Suppressor macrophage treated with lipopolysaccharide for 1 hour (primary cell): ENCODE results near the gene ATE1.
"Not testable (repeated sequence)": the region's sequence is repeated elsewhere in the genome, so short reads cannot be mapped to it uniquely, and the experiment has no call there.

Source experiments
- DNase-seq, 3 donors: peaks; one replicate each; pipeline ENCODE4 v3.0.0-alpha.2; 2020 to 2022

Gene ATE1

DNA sequence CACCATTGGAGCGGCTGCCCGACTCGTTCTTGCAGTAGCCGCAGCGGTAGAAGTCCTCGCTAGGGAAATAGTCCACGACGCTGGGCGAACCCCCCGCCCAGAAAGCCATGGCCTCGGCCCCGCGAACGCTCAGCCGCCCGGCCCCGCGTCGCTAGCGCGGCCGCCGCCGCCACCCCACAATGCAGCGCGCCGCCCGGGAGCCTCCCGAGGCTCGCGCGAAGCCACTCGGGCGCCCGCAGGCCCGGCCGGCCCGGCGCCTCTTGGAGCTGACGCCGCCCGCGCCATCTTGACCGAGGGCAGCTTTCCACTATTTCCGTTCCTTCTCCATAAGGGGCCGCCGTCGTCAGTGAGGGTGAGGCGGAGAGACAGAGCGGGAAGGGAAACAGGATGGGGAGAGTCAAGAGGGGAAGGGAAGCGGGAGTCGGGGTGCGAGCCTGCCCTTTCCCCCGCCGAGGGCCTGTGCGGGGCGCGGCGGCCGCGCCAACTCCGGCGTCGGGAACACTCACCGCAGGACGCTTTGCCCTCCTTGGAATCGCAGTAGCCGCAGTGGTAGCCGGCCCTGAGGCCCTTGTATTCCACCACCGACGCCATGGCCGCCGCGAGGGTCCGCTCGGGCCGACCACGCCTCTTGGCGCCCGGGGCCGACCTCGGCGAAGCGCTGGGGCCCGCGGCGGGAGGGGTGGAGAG lies at the start of gene ATE1:
ATE1 (minus strand) TSS at position 191 of the 687 bp plus-strand sequence; CDS start at position 109, 82 bp downstream.
- peak; percentile 94 to 98 (median 97) for DNase-seq

DNA sequence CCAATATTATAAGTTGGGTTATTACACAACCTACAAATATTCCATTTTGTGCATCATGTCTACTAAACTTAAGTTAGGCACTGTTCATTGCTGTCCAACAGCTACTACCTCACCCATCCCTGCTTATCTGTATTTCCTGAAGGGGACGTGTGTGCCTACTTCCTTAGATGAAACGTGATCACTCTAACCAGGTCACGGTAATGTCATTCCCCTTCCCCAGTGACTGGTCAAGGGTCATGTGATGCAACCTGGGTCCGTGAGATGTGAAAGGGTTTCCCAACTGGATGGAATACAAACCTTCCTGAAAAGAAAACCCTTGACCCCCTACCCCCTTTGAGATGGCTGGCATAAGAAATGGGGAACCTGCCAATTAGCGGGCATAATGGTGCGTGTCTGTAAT lies 48.8 kb upstream of the ATE1 start:
- no peak for DNase-seq

DNA sequence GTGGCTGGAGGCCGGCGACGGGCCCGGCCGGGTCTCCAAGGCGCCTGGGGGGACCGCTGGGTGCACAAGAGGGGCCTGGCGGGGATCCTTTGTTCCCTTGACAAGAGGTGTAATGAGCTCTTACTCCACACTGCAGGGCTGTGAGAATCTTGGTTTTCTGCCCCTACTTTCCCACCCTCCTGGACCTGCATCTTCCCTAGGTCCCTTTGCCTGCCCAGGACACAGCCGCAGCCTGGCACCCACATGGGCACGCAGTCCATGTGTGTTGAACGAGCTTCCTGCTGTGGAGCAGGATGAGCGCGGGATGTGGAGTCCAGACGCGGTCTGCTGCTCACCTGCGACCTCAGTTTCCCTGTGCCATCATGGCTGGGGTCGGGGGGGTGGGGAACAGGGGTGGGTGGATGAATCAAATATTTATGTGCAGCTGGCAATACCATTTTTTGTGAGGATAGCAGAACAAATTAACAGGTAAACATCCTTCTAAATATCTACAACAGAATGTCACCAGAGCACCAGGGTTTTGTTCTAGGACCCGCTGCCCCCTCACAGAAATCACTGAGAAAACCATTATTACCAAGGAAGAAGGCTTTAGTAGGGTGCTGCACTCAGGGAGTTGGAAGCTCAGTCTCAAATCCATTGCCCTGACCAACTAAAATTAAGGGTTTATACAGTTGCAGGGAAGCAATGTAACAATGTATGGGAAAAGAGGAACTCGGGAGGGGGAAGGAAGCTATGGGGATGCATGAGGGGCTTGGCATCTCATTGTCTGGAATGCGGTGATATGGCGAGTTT lies 47.7 kb upstream of the ATE1 start:
- DNase-seq = no peak

DNA sequence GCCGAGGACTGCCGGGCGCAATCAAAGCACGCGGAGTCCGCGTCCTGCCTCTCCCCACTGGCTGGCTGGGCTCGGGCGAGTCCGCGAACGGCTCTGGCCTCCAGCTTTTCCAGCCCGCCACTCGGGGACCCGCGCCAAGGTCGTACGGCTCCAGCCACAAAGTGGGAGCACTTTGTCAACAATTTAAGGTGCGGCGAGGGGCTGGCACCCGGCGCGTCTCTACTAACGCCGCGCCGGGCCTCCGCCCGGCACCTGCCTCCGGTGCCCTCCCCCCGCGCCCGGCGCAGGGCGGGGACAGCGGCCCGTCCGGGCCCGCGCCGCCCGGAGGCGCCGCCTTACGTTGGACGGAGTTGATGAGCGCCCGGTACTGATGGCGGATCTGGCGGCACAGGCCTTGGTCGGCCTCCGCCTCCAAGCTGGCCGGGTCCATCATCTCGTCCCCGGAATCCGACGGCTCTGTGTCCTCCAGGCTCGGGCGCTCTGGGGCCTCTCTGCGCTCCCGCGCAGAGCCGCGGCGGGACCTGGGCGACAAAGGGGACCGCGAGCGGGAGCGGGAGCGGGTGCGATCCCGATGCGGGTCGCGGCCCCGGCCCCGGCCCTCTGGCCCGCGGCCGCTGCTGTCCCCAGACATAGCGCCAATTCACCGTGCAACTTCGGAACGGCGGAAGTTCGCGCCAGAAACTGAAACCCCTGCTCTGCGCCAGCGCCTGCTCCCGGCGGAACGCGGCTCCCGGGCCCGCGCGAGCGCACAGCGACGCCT lies 46.9 kb upstream of the ATE1 start, which contains the start of gene NSMCE4A:
NSMCE4A (minus strand) TSS at position 683 of the 760 bp plus-strand sequence; CDS start at position 631, 52 bp downstream.
- DNase-seq = peak; percentile 84 to 92 (median 87)

DNA sequence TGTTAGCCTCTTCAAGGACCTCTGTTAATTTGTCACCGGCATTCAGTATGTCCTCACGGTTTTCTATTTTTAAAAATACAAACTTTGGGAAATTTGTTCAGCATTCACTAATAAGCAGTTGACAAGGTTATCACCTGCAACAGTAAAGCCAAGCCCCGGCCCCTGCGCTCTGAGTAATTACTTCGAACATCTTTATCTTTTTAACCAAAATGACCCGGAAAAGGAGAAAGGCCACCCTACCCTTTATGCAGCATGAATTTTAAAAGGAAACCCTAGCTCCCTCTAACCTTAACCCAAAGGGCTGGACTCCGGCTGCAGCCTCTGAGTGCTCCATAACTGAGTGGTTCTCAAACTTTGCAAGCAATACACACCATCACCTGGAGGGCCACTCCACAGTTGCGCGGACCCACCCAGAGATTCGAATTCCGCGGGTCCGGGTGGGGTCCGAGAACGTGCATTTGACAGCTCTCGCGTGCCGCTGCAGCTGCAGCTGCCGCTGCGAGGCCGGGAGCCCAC lies 46.2 kb upstream of the ATE1 start:
- no peak for DNase-seq

DNA sequence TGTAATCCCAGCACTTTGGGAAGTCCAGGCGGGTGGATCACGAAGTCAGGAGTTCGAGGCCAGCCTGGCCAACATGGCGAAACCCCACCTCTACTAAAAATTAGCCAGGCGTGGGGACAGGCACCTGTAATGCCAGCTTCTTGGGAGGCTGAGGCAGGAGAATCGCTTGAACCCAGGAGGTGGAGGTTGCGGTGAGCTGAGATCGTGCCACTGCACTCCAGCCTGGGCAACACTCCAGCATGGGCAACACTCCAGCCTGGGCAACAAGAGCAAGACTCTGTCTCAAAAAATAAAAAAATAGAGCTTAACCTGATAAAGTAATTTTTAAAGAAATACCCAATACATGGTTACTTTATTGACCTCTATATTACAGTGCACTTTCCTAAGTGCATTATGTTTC lies 41.3 kb upstream of the ATE1 start:
- DNase-seq = not testable (repeated sequence)

DNA sequence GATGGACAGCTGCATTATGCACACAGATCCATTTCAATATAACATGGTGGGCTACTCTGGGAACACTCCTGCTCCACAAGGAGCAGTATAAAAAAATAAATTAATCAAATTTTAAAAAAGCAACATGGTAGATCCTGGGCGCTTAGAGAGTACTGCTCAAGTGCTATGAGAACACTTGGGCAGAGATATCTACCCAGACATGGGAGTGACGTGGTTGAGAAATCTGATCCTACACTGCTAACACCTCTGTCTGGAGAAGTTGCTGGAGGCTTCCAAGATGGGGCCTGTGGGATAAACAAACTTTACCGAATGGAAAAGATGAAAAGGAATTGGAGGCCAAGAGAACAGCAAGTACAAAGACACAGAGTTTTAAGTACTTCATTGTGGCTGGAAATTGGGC lies 38.2 kb upstream of the ATE1 start:
- no peak for DNase-seq

DNA sequence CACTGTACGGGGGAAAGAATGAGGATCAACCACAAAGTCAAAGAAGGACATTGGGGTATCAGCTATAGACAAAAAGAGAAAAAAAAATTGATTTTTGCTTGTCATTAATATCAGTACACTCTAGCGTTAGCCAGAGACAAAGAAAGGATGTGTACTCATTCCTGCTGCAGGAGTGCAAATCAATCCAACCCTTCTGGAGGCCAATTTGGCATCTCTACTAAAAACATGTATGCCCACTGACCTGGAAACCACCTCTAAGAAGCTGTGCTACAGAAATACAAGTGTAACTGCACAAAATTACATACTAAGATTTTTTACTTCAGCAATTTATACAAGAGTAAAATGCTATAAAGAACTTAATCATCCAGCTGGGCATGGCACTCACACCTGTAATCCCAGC lies 33.6 kb upstream of the ATE1 start:
- no peak for DNase-seq

DNA sequence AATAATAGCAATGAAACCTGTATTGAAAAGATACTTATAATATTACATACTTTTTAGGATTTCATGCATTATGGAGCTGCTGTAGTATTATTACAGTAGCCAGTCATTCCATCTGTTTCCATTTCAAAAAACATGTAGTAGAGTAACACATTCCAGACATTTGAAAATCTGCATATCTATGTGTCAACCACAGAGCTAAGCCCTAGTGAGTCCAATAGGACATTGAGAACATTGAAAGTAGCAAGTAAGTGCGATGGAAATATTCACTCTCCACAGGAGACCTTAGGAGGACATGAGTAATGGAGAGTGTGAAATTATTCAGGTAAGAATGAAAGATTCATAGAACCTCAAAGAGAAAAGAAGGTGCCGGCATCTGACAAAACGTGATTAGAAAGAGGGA lies 31.8 kb upstream of the ATE1 start:
- DNase-seq = no peak

DNA sequence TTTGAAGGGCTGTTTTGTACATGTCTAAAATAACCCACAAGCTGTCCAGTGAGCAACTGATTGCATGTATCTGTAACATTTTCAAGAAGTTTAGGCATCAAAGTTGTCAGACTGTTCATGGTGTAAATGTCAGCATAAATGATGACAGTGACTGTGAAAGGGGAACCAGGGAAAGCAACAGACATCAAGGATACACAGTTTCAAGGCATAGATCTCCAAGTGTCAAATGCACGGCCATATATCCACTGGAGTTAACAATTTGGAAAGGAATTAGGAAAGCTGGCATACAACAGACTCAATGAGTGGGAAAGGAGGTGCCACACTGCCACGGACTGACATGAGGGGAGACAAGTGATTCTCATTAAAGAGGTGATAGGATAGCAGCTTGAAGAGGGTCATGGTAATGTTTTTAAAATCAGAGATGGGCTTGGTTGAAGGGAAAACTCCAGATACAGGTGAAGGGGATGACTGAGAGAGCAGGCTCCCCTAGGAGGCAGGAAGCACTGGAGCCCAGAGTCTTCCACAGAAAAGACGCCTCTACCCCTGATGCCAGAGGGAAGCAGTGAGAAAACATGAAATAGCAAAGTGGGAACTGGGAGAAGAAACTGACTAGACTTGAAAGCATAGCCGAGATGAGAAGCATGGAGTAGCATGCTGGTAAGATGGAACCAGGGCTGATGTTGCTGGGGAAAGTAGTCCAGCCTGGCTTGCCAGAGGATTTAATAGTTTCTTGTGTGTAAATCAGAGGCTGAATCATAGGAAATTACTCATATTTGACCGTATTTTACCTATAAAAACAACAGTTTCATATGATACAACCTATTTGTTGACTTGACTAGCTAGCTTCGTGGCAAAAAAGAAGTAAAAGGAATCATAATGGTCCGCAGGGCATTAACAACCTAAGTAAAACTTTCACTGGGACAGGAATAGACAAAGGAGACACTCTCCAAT lies 28.6 kb upstream of the ATE1 start:
- no peak for DNase-seq

DNA sequence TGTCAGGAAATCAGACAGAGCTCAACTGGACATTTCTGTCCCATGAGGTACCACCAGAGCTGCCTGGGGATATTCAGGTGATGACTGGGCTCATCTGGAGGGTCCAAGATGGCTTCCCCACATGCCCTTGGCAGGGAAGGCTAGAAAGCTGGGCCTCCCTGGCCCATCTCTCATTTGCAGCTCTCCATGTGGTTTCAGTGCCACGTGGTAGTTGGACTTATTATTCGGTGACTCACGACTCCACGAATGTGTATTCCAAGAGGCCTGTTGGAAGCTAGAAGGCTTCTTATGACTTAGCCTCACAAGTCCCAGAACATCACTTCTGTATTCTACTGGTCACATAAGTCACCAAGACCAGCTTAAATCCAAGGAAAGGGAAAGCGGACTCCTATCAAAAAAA lies 24.4 kb upstream of the ATE1 start:
- no peak for DNase-seq

DNA sequence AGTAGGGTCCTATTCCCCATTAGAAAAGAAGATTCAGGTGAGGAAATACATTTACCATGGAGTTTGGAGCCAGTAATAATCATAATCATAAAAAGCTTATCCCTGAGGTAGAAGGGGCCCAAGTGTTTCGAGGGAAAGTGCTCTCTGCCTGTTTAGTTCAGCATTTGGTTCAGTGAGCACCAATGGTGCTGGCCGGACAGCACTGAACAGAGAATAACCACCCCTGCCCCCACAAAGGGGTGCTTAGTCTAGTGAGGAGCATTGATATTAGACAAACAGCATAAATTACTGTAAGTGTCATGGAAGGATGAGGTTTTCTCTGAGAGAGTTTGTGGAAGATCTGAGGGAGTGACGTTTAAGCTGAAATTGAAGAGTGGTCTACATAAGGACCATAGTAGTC lies 21.6 kb upstream of the ATE1 start:
- no peak for DNase-seq

DNA sequence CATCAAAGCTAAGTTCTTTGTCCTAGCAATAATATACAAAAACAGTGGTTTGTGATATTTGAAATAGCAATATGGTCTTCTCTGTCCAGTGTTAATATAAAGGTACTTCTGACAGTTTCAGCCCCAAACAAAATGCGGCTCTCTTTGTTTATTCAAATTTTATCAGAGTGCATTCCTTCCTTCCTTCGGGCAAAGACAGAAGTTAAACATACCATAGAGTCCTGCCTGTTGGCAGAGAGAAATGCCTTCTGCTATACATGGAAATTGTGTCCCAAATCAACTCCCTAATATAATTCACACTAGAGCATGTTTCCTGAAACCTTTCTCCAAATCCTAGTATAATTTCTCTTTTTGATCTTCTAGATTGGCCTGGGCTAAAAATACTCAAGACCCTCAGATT lies 21.2 kb upstream of the ATE1 start:
- DNase-seq = no peak

DNA sequence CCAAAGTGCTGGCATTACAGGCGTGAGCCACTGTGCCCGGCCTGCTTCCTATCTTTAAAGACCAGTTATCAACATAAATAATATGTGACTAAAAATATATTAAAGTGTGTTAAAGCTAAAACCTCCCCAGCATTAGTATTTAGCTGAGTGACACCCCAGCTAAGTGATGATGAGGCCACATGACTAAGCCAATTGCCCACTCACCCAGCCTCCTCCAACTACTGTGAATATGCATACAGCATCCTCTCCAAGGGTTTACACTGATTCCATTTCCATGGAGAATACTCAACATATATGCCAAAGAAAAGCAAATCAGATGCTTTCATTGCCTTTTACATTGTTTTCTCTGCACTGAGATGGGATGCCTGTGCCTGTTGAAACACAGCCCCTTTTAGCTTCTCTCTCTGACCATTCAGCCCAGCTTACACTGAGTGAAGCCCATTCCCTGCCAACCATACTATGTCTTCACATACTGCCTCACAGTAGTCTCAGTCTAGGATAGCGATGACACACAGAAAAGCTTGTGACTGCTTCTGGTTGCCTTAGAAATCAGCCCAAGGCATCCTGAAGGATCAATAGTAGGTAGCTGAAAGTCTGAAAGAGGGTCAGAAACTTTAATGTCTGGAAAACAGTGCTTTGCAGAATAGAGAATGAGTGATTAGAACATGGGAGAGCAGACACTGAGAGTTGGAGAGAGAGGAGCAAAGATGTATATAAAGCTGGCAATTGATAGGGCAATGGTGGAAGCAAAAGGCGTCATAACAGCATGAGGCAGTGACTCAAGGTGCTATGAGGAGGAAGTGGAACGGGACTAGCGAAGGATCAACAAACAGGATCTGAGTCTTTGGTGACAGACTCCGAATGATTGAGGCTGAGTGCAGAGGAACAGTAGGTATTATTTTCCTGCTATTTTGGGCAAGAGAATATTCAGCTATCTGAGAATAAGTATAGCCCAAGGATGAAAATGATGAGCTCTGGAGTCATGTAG lies 19.8 kb upstream of the ATE1 start:
- peak; percentile 30 to 57 (median 39) for DNase-seq

DNA sequence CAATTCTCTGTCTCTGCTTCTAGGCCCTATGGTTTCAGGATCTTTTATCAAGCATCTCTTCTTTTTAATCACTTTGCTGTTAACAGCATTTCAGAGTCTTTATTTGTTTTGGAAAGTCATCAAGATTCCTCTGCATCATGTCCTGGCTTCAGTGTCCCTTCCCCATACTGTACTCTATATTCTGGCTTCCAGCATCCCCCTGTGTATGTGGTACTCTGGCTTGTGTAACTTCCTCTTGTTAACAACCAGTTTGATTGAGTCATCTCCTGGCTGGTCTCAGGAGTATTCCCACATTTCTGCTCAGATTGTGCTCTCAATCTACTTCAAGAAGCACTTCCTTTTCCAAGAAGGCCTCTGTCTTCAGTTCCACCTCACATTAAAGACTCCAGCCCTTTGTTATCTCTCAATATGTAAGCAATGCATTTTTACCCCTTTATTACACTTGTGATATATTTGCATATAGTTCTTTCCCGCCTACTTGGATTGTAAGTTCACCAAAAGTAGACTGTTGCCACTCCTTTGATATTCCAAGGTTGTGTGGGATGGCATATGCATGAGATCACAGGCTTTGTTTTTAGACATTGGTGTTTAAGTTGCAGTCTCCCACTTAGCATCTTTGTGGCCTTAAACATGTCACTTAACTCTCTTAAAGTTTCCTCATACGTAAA lies 15.1 kb upstream of the ATE1 start:
- peak; percentile 62 to 76 (median 71) for DNase-seq

DNA sequence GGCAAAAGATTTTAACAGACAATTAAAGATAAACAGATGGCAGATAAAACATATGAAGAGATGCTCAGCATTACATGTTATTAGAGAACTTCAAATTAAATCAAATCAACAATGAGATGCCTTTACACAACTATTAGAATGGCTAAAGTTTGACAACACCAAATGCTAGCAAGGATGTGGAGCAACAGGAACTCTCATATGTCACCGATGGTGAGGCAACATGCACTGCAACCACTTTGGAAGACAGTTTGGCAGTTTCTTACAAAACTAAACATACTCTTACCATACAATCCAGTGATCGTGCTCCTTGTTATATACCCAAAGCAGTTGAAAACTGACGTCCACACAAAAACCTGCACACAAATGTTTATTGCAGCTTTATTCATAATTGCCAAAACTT lies 13.7 kb upstream of the ATE1 start:
- DNase-seq = no peak

DNA sequence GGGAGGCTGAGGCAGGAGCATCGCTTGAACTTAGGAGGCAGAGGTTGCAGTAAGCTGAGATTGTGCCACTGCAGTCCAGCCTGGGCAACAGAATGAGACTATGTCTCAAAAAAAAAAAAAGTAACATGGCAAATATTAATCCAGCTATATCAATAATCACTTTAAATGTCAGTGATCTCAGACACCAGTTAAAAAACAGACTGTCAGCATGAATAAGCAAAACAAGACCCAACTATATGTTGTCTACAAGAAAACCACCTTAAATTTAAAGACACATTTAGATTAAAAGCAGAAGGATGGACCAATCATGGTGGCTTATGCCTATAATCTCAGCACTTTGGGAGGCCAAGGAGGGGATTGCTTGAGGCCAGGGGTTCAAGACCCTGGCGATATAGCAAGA lies 8.5 kb upstream of the ATE1 start:
- DNase-seq = no peak

DNA sequence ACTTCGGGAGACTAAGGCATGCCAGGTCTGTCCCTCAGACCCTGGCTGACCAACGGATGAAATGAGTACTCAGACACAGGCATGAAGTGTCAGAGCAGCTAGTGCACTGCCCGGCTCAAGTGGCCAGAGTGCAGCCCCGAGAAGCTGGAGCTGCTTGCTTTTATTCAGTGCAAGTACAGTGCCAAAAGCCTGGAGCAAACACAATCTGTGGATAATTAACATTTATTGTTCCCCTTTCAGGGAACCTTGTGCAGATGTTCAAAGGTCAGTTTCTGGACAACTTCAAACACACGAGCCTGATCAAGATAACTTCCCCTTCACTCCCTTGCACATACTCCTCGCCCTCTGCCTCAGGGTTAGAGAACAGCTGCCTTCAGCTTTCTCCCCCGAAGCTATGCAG lies 7.9 kb upstream of the ATE1 start:
- DNase-seq = peak; percentile 15 to 36 (median 19)

DNA sequence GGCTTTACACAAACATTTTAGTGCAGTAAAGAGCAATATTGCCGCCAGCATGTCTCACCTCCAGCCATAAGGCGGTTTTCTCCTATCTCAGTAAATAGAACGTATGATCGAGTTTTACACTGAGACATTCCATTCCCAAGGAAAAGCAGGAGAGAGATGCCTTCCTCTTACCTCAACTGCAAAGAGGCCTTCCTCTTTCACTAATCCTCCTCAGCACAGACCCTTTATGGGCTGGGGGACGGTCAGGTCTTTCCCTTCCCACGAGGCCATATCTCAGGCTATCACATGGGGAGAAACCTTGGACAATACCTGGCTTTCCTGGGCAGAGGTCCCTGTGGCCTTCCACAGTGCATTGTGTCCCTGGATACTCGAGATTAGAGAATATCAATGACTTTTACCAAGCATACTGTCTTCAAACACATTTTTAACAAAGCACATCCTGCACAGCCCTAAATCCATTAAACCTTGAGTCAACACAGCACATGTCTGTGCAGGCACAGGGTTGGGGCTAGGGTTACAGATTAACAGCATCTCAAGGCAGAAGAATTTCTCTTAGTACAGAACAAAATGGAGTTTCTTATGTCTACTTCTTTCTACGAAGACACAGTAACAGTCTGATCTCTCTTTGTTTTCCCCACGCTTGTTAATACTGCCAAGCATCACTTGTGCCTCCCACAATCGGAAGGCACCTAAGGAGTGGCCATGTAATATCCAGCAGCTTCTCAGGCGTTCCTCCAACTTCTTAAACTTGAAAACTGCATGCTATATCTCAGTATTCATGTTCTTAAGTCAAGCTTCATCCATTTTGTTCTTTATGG lies 2.6 kb upstream of the ATE1 start:
- not testable (repeated sequence) for DNase-seq
